Right renal cortex interstitium (tissue), 3 donors: Measurements from ENCODE around the gene C10orf120. TPM values are rescaled to one million over a fixed set of nuclear protein-coding genes. Genes with fewer than 3 reads are reported as not detected.

Experiments used
- DNase-seq, 3 donors: peaks; one replicate each; pipeline ENCODE4 v3.0.0-alpha.2; 2013; ENCODE audit warnings: low read depth in 3 of 3, low spot score in 2 of 3
- polyA plus RNA-seq, 3 donors: library from polyadenylated mRNA; unstranded; fragments of 120-200 nt; gene quantifications; one replicate each; pipeline ENCODE4 v1.2.1, GENCODE V29; 2013; ENCODE audit not compliant: insufficient read length in 3 of 3

Gene C10orf120
- not detected for polyA plus RNA-seq

DNA sequence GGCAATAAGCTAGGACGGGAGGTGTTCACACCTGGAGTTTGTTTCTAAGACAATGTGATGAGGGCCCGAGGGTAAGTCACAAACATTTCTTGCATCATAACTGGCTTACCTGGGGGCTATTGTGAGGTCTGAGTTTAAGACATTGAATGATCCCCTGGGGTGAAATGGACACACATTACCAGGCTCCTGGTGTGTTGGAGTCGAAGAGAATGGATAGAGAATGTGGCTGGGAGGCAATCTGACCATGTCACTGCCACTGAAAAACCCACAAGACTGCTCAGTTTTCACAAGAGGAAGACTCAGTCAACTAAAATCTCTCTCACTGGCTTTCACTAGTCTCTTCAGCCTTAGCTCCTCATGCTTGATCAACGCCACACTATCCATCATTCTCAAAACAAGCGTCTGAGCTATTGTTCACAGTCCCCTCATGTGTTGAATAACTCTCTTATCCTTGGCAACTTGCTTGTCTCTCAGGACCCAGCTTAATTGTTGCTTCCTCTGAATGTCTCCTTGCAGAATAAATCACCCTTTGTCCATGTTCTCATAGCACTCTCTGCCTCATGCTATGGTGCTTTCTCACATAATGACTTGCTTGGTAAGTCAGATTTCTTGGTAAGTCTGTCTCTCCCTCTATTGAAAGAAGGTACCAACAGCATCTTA lies at the start of gene C10orf120:
Gene C10orf120, minus strand, starts transcription at position 51 of the 660 bp plus-strand sequence. CDS start 56 bp downstream, outside the sequence.
- no peak for DNase-seq

DNA sequence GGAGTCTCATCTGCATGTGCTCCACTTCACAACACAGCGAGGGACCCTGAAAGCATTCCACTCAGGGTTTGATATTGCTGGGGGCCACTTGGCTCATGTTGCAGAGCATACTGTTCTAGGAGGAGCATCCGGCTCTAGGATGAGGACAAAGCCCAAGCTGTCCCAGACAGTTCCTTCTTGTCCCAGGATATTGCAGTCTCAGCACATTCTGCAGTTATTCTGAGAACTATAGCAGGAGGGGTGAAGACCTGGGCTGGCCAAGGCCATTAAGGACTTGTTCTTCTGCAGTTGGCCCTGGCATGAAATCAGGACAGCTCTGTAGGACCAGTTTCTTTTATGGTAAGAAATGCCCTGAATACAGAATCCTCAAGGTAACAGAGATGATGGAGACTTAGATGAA lies 48.9 kb upstream of the C10orf120 start:
- no peak for DNase-seq

- DNase-seq: no peak
Observed at GRCh38 chr10:122746408-122746807, 46.8 kb upstream of the C10orf120 start.

- no peak for DNase-seq
Observed at GRCh38 chr10:122744257-122744656, 44.6 kb upstream of the C10orf120 start.

DNA sequence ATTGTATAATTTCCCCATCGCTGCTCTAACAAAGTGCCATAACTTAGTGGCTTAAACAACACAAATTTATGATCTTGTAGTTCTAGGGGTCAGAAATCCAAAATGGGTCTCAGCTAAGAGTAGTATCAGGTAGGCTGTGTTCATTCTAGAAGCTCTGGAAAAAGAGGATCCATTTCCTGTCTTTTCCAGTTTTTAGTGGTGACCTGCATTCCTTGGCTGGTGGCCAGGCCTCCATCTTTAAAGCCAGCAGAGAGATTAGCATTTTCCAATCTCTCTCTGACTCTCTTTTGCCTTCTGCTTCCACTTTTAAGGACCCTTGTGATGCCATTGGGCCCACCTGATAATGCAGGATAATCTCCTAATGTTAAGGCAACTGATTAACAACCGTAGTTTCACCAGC lies 41.0 kb upstream of the C10orf120 start:
- no peak for DNase-seq

- DNase-seq: no peak
Observed at GRCh38 chr10:122738031-122738430, 38.4 kb upstream of the C10orf120 start.

DNA sequence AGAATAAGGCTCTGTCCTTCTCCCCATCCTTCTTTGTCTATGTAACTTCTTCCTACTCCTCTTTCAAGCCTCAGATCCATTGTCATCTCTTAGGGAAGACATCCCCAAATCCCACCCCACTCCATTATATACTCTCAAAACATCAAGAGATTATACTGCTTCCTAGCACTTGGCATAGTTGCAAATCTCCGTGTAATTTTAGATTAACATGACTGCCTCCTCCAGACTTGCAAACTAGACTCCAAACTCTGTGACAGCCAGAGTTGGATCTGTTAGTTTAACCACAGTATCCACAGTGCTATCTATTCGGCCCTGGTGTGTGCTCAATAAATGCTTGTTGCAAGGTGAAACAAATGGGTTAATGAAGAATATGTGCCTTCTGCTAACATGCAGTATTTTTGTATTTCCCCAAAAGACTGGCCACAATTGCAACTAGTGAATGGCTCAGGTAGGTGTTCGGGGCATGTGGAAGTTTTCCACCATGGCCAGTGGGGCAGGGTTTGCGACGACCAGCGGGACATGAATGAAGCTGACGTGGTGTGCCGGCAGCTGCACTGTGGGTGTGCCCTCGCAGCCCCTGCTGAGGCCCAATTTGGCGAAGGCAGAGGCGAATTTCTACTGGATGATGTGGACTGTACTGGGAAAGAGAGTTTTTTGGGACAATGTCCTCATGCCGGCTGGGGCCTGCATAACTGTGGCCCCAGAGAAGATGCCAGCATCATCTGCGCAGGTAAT lies 34.5 kb upstream of the C10orf120 start:
- no peak for DNase-seq

DNA sequence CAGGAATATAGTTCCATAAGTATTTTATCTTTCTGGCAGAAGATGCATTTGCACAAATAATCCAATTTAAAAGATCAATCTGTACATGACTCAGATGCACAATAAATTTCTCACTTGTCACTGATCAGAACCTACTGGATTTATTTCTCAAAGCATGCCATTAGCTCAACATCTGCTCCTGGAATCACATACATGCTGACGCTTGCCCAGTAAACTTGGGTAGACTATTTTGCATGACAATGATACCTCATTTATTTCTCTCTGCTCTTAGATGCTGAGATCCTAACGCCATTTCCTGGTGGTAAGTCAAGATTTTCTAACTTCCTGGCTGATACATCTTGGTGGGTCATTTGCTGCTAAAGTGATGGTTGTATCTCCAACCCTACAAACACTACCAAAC lies 33.8 kb upstream of the C10orf120 start:
- DNase-seq: no peak

DNA sequence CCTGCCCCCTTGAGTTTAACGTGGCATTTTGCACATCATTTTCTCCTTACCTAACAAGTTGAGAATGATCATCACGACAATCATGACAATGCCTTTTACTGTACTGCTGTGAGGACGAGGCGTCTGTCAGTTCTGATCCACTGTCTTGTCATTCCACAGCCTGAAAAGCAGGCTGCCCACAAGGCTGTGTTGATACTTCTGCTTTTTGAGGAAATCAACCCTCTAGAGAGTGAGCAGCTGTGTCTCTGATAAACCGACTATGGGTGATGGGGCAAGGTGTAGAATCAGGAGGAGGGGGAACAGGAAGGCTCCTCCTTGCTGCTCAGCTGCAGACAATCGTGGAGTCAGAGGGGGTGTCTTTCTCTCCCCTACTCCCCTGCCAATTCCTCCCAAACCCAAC lies 30.6 kb upstream of the C10orf120 start:
- DNase-seq: no peak

DNA sequence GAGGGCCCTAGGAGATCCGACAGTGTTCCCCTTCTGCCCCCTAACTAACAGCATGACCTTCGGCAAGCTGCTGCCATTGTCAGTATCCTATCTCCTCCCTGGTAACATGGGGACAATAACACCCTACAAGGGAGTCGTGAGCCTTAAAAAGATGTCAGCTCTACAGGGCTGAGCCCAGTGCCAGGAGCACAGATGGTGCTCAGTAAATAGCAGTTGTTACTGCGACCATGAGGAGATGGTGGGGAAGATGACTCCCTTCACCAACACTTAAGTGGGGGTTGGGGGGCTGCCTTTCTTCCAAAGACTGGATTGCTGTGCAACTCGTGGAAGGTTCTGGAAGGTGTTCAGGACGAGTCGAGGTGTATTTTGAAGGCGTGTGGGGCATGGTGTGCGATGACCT lies 29.5 kb upstream of the C10orf120 start:
- DNase-seq: no peak

GRCh38 chr10:122727426-122727825 lies 27.8 kb upstream of the C10orf120 start:
- DNase-seq: no peak

- no peak for DNase-seq
Observed at GRCh38 chr10:122725768-122726167, 26.1 kb upstream of the C10orf120 start.

DNA sequence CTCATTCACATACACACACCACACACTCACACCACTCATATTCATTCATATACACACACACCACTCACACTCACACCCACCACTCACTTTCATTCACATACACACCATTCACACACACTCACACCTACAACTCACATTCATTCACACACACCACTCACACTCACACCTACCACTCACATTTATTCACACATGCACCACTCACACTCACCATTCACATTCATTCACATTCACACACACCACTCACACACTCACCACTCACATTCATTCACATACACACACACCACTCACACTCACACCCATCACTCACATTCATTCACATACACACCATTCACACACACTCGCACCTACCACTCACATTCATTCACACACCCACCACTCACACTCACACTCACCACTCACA lies 25.4 kb upstream of the C10orf120 start:
- DNase-seq: no peak

DNA sequence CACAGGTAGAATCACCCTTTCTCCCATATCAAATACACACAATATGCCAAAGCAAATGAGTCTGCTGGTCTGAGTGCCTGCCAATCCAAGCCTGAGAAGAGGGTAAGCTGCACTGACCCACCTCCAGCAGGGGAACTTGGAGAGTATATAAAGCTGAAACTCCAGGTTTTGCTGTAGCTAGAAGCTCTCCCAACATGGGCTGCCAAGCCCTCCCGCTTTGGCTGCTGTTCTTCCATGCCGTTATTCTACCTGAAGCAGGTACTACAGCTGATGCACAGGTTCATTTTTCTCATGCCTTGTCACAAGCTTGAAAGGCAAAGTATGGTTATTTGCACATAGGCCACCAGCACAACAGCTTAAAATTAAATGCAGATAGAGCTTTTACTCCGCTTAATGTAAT lies 21.5 kb upstream of the C10orf120 start:
- DNase-seq: no peak

GRCh38 chr10:122716025-122716424 lies 16.4 kb upstream of the C10orf120 start:
- no peak for DNase-seq

GRCh38 chr10:122715576-122715975 lies 15.9 kb upstream of the C10orf120 start:
- DNase-seq: no peak

GRCh38 chr10:122713091-122713885 lies 13.6 kb upstream of the C10orf120 start:
- DNase-seq: no peak

- no peak for DNase-seq
Observed at GRCh38 chr10:122710576-122710975, 10.9 kb upstream of the C10orf120 start.

- DNase-seq: no peak
Observed at GRCh38 chr10:122709971-122710370, 10.3 kb upstream of the C10orf120 start.

GRCh38 chr10:122707535-122707934 lies 7.9 kb upstream of the C10orf120 start:
- DNase-seq: no peak

DNA sequence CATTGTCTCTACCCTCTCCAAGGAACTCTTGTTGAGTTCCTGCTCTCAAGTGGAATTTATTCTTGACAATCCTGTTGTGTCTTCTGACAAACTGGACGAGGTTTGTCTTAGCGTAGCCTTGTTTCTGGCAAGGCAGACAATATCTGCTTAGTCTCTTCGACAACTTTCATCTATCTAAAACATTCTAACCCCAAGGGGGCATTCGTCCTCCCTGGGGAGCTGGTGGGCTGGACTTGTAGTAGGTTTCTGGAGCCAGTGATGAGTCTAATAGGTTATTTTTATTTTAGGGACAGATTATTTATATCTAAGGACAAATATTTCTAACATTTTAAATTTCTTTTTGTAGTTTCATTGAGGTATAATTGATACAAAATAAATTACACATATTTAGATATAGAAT lies 7.3 kb upstream of the C10orf120 start:
- DNase-seq: no peak

DNA sequence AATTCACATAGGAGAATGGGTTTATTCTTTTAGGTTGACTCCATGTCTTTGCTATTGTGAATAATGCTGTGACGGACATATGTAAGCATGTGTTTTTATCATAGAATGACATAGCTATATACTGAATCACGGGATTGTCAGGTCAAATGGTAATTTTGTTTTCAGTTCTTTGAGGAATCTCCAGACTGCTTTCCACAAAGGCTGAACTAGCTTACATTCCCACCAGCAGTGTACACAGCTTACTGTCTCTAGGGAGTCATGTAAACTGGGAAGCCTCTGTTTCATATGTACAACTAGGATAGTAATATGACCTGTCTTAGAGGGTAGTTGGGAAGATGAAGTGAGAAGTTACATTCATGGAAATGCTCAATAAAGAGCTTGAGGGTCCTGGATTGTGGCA lies 6.8 kb upstream of the C10orf120 start:
- DNase-seq: no peak
